SK-N-SH (cell line): Measurements from ENCODE around the gene MNT.
A peak's percentile ranks its signal among the peaks of the same experiment; 100 is the strongest.

Source experiments
- CHD2 ChIP-seq: fragments of 150-350 bp; IDR thresholded peaks from 2 replicates; pipeline ENCODE4 v1.6.1; 2018; ENCODE audit warnings: low read length; ENCODE audit not compliant: partially characterized antibody
- ELF1 ChIP-seq: IDR thresholded peaks from 2 replicates; pipeline ENCODE4 v1.4.0; 2012
- GABPA ChIP-seq: IDR thresholded peaks from 2 replicates; pipeline ENCODE4 v1.4.0; 2012; ENCODE audit warnings: low read depth, mild to moderate bottlenecking
- JUND ChIP-seq: IDR thresholded peaks from 2 replicates; pipeline ENCODE4 v1.4.0; 2012
- NFIC ChIP-seq: IDR thresholded peaks from 2 replicates; pipeline ENCODE4 v1.4.0; 2012; ENCODE audit warnings: borderline replicate concordance
- POLR2AphosphoS5 ChIP-seq: IDR thresholded peaks from 2 replicates; pipeline ENCODE4 v1.6.1; 2012; ENCODE audit warnings: low read depth, low read length
- RCOR1 ChIP-seq: fragments of 150-350 bp; IDR thresholded peaks from 2 replicates; pipeline ENCODE4 v1.6.1; 2017; ENCODE audit warnings: antibody characterized with exemption, low read length
- RXRA ChIP-seq: IDR thresholded peaks from 2 replicates; pipeline ENCODE4 v1.4.0; 2012; ENCODE audit warnings: low read depth, mild to moderate bottlenecking, borderline replicate concordance
- SIN3A ChIP-seq: IDR thresholded peaks from 2 replicates; pipeline ENCODE4 v1.6.1; 2012; ENCODE audit warnings: low read depth, mild to moderate bottlenecking, low read length, moderate library complexity, borderline replicate concordance
- SMC3 ChIP-seq: IDR thresholded peaks from 2 replicates; pipeline ENCODE4 v1.6.1; 2012; ENCODE audit warnings: low read depth, low read length, improper control_type of control experiment
- USF2 ChIP-seq: fragments of 150-350 bp; IDR thresholded peaks from 2 replicates; pipeline ENCODE4 v1.6.1; 2017; ENCODE audit warnings: antibody characterized with exemption, low read length, low read depth, borderline replicate concordance
- TF ChIP-seq, protein P1 (sequence below): fragments of 200-600 bp; sonication (generic); IDR thresholded peaks from 2 replicates; pipeline ENCODE4 v1.6.1; 2017; ENCODE audit warnings: antibody characterized with exemption, mild to moderate bottlenecking, moderate library complexity
- TF ChIP-seq, protein P2 (sequence below): IDR thresholded peaks from 2 replicates; pipeline ENCODE4 v1.6.1; 2012; ENCODE audit warnings: mild to moderate bottlenecking, low read depth, low read length, moderate library complexity
- TF ChIP-seq, protein P3 (sequence below): IDR thresholded peaks from 2 replicates; pipeline ENCODE4 v1.4.0; 2012; ENCODE audit warnings: low read depth

DNA sequence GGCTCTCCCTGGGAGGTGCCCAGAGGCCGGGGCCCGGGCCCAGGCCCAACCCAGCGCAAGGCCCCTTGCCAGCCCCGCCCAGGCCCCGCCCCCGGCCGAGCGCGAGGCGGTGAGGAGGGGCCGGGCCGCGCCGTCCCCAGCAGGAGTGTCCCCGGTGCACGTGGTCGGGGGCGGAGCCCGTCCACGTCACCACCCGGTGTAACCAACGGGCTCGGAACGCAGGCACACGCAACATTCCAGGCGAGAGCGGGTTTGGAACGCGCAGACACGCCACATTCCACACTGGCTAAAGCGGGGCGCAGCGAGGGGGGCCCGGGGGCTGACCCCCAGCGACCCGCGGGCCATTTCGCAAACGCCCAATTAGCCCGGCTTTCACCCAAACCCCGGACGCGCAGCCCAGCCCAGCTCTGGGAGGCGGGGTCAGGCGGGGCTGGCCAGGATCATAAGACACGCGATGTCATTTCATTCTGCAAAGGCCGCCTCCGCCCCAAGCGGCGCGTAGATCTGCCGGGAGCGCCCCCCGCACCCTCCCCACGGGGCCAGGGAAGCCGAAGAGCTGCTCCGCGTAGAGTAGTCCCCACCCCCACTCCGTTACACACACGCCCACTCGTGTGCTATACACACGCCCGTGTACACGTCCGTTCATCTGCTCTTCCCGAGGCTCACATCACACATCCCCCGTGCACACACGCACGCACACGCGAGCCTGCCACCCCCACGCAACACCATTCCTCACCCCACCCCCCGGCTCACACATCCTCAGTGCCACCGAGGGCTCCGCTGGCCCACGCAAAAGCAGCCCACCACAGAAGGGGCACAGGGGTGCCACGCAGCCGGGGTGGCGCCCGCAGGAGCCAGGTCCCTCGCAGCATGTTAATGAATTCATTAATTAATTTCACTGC is 1.0 kb downstream of the MNT start:
- TF ChIP-seq CHD2 (no peak), ELF1 (no peak), POLR2AphosphoS5 (peak; percentile 62), RCOR1 (no peak), SMC3 (no peak), USF2 (no peak), JUND (no peak), RXRA (no peak), GABPA (no peak), NFIC (no peak), SIN3A (peak; percentile 87; the same call in 1 of the 2 replicates)
- TF ChIP-seq, protein P1, sequence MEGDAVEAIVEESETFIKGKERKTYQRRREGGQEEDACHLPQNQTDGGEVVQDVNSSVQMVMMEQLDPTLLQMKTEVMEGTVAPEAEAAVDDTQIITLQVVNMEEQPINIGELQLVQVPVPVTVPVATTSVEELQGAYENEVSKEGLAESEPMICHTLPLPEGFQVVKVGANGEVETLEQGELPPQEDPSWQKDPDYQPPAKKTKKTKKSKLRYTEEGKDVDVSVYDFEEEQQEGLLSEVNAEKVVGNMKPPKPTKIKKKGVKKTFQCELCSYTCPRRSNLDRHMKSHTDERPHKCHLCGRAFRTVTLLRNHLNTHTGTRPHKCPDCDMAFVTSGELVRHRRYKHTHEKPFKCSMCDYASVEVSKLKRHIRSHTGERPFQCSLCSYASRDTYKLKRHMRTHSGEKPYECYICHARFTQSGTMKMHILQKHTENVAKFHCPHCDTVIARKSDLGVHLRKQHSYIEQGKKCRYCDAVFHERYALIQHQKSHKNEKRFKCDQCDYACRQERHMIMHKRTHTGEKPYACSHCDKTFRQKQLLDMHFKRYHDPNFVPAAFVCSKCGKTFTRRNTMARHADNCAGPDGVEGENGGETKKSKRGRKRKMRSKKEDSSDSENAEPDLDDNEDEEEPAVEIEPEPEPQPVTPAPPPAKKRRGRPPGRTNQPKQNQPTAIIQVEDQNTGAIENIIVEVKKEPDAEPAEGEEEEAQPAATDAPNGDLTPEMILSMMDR: no peak
- TF ChIP-seq, protein P2, sequence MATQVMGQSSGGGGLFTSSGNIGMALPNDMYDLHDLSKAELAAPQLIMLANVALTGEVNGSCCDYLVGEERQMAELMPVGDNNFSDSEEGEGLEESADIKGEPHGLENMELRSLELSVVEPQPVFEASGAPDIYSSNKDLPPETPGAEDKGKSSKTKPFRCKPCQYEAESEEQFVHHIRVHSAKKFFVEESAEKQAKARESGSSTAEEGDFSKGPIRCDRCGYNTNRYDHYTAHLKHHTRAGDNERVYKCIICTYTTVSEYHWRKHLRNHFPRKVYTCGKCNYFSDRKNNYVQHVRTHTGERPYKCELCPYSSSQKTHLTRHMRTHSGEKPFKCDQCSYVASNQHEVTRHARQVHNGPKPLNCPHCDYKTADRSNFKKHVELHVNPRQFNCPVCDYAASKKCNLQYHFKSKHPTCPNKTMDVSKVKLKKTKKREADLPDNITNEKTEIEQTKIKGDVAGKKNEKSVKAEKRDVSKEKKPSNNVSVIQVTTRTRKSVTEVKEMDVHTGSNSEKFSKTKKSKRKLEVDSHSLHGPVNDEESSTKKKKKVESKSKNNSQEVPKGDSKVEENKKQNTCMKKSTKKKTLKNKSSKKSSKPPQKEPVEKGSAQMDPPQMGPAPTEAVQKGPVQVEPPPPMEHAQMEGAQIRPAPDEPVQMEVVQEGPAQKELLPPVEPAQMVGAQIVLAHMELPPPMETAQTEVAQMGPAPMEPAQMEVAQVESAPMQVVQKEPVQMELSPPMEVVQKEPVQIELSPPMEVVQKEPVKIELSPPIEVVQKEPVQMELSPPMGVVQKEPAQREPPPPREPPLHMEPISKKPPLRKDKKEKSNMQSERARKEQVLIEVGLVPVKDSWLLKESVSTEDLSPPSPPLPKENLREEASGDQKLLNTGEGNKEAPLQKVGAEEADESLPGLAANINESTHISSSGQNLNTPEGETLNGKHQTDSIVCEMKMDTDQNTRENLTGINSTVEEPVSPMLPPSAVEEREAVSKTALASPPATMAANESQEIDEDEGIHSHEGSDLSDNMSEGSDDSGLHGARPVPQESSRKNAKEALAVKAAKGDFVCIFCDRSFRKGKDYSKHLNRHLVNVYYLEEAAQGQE: no peak
- TF ChIP-seq, protein P3, sequence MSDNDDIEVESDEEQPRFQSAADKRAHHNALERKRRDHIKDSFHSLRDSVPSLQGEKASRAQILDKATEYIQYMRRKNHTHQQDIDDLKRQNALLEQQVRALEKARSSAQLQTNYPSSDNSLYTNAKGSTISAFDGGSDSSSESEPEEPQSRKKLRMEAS: peak; percentile 96
